Panc1 (cell line): ENCODE measurements around the gene NCKIPSD. TPM values are rescaled to one million over a fixed set of nuclear protein-coding genes. Genes with fewer than 3 reads are reported as not detected.

Experiments
- ATAC-seq: fragments of 200-7000 bp; cut with Tn5 transposase; 2 replicates; pipeline ENCODE4 v1.9.1; 2020; ENCODE audit warnings: mild to moderate bottlenecking, moderate library complexity
- BruUV-seq: library from RNA; stranded (reverse); fragments of 400-500 nt; replicated peaks from 2 replicates; lab custom pipeline; 2021; lab: Mats Ljungman, UMichigan
- CTCF ChIA-PET: fragments of 300-600 bp; sonication (Branson Sonifier 250); formaldehyde crosslinking; loops from one replicate; lab custom pipeline; 2022; ENCODE audit warnings: antibody characterized with exemption; lab: Charles Lee
- POLR2A ChIA-PET: fragments of 300-600 bp; sonication (Branson Sonifier 250); formaldehyde crosslinking; loops from one replicate; lab custom pipeline; 2022; ENCODE audit warnings: antibody characterized with exemption; lab: Charles Lee
- DNase-seq: peaks from one replicate; pipeline ENCODE4 v3.0.0-alpha.2; 2010; ENCODE audit warnings: low read depth, low spot score
- H3K27ac ChIP-seq: 2 replicates; pipeline ENCODE4 v1.5.1; 2011; ENCODE audit warnings: mild to moderate bottlenecking, low read length, inconsistent platforms
- H3K27me3 ChIP-seq: fragments of 200-500 bp; sonication (Bioruptor generic); 2 replicates; pipeline ENCODE4 v1.6.0; 2014; ENCODE audit warnings: low read length, inconsistent platforms; ENCODE audit not compliant: control insufficient read depth, insufficient read depth
- H3K36me3 ChIP-seq: fragments of 200-500 bp; sonication (Bioruptor generic); 2 replicates; pipeline ENCODE4 v1.5.1; 2014; ENCODE audit warnings: inconsistent platforms, mild to moderate bottlenecking, low read length, moderate library complexity; ENCODE audit not compliant: control insufficient read depth, insufficient read depth
- H3K4me1 ChIP-seq: 2 replicates; pipeline ENCODE4 v1.5.1; 2011; ENCODE audit warnings: inconsistent platforms, mild to moderate bottlenecking, low read length, moderate library complexity; ENCODE audit not compliant: control insufficient read depth, insufficient read depth
- H3K4me3 ChIP-seq, 2 experiments: 2 replicates each; pipeline ENCODE4 v1.5.1; 2011 to 2012; ENCODE audit warnings: low read depth in 2 of 2, low read length in 2 of 2, mild to moderate bottlenecking in 2 of 2, inconsistent platforms in 1 of 2, moderate library complexity in 1 of 2
- H3K9me3 ChIP-seq: fragments of 200-500 bp; sonication (Bioruptor generic); 2 replicates; pipeline ENCODE4 v1.5.1; 2014; ENCODE audit warnings: low read depth, mild to moderate bottlenecking, inconsistent platforms, low read length, moderate library complexity; ENCODE audit not compliant: control insufficient read depth, insufficient read depth
- POLR2AphosphoS5 ChIP-seq: IDR thresholded peaks from 2 replicates; pipeline ENCODE4 v1.6.1; 2012; ENCODE audit warnings: mild to moderate bottlenecking, low read depth, low read length, moderate library complexity
- SIN3A ChIP-seq: IDR thresholded peaks from 2 replicates; pipeline ENCODE4 v1.6.1; 2012; ENCODE audit warnings: low read depth, mild to moderate bottlenecking, low read length, moderate library complexity, borderline replicate concordance; ENCODE audit not compliant: insufficient read depth
- TCF7L2 ChIP-seq: IDR thresholded peaks from 2 replicates; pipeline ENCODE4 v1.6.1; 2011; ENCODE audit warnings: mild to moderate bottlenecking, low read depth, low read length, inconsistent platforms
- in situ Hi-C: cut with HindIII; loops from 2 replicates; pipeline ENCODE4 v1.10.0; 2016; ENCODE audit warnings: low sequenced_read_pairs, low pct_unique_long_range_greater_than_20kb
- intact Hi-C: fragments of 100-400 bp; cut with micrococcal nuclease; formaldehyde crosslinking; loops from one replicate; pipeline ENCODE4 v1.10.0; 2022; ENCODE audit not compliant: unreplicated experiment
- total RNA-seq: library from RNA; stranded (reverse); gene quantifications from one replicate; pipeline ENCODE4 v1.2.1, GENCODE V29; 2021; ENCODE audit not compliant: unreplicated experiment
- TF ChIP-seq, protein P1 (sequence below): fragments of 450-650 bp; IDR thresholded peaks from 2 replicates; pipeline ENCODE4 v1.5.1; 2017; ENCODE audit warnings: mild to moderate bottlenecking
- TF ChIP-seq, protein P2 (sequence below), 2 experiments: IDR thresholded peaks; 2 replicates each; pipeline ENCODE4 v1.6.1; 2011 to 2012; ENCODE audit warnings: low read depth in 2 of 2, control low read depth in 1 of 2, low read length in 1 of 2, mild to moderate bottlenecking in 1 of 2, moderate library complexity in 1 of 2; ENCODE audit not compliant: insufficient read depth in 1 of 2

The NCKIPSD gene
- total RNA-seq, 1 experiment from 2014 or later, result 26.8 TPM

DNA sequence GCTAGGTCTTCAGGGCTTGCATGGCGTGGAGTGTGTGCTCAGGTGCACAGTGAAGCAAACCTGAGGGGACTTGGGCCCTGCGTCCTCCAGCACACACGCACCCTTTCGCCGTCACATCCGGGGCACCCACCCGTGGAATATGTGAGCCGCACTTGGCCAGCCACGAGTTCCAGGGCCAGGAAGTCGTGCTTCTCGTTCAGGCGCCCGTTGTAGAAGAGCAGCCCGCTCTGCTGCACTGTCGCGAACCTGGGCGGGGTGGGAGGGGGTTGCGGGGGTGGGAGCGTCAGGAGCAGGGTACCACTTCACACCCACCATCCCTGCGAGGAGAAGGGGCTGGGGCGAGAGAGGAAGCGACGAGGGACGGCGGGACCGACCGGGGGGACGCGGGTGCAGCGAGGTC lies 30.1 kb downstream of the NCKIPSD start:
- TF ChIP-seq, protein P1, sequence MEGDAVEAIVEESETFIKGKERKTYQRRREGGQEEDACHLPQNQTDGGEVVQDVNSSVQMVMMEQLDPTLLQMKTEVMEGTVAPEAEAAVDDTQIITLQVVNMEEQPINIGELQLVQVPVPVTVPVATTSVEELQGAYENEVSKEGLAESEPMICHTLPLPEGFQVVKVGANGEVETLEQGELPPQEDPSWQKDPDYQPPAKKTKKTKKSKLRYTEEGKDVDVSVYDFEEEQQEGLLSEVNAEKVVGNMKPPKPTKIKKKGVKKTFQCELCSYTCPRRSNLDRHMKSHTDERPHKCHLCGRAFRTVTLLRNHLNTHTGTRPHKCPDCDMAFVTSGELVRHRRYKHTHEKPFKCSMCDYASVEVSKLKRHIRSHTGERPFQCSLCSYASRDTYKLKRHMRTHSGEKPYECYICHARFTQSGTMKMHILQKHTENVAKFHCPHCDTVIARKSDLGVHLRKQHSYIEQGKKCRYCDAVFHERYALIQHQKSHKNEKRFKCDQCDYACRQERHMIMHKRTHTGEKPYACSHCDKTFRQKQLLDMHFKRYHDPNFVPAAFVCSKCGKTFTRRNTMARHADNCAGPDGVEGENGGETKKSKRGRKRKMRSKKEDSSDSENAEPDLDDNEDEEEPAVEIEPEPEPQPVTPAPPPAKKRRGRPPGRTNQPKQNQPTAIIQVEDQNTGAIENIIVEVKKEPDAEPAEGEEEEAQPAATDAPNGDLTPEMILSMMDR, result no peak
- TF ChIP-seq POLR2AphosphoS5 (no peak), SIN3A (no peak), TCF7L2 (no peak)
- TF ChIP-seq, protein P2, sequence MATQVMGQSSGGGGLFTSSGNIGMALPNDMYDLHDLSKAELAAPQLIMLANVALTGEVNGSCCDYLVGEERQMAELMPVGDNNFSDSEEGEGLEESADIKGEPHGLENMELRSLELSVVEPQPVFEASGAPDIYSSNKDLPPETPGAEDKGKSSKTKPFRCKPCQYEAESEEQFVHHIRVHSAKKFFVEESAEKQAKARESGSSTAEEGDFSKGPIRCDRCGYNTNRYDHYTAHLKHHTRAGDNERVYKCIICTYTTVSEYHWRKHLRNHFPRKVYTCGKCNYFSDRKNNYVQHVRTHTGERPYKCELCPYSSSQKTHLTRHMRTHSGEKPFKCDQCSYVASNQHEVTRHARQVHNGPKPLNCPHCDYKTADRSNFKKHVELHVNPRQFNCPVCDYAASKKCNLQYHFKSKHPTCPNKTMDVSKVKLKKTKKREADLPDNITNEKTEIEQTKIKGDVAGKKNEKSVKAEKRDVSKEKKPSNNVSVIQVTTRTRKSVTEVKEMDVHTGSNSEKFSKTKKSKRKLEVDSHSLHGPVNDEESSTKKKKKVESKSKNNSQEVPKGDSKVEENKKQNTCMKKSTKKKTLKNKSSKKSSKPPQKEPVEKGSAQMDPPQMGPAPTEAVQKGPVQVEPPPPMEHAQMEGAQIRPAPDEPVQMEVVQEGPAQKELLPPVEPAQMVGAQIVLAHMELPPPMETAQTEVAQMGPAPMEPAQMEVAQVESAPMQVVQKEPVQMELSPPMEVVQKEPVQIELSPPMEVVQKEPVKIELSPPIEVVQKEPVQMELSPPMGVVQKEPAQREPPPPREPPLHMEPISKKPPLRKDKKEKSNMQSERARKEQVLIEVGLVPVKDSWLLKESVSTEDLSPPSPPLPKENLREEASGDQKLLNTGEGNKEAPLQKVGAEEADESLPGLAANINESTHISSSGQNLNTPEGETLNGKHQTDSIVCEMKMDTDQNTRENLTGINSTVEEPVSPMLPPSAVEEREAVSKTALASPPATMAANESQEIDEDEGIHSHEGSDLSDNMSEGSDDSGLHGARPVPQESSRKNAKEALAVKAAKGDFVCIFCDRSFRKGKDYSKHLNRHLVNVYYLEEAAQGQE (IDR thresholded peaks at IDR 0.05; ENCODE audit: insufficient read depth in 1 of 2, low read depth in 2 of 2, low read length in 1 of 2), result no peak
- ATAC-seq, result no peak
- no TSS peak for BruUV-seq

GRCh38 chr3:48655063-48655462 lies 30.7 kb downstream of the NCKIPSD start:
- in situ Hi-C loops (no loop called here), intact Hi-C loops (no loop called here)
- ChIA-PET POLR2A (no interaction called here), CTCF (no interaction called here)
- Histone ChIP-seq H3K27ac (no peak overlapping the region), H3K9me3 (no peaks in the 10 kb centered on the region), H3K36me3 (no peaks in the 10 kb centered on the region), H3K4me1 (no peaks in the 10 kb centered on the region), H3K27me3 (no peaks in the 10 kb centered on the region), H3K4me3 (no peak overlapping the region)
- ATAC-seq (no peak), DNase-seq (no peak)
- BruUV-seq, result no TSS peak
- TF ChIP-seq POLR2AphosphoS5, result no peak
- no peak for TF ChIP-seq TCF7L2
- TF ChIP-seq, protein P1, result no peak
- TF ChIP-seq, protein P2 (IDR thresholded peaks at IDR 0.05; ENCODE audit: insufficient read depth in 1 of 2, low read depth in 2 of 2, low read length in 1 of 2), result no peak

More for the DNA sequence above, 30.1 kb downstream of the NCKIPSD start:
- H3K36me3 ChIP-seq, result no peaks in the 10 kb centered on the region
- H3K9me3 ChIP-seq, result no peaks in the 10 kb centered on the region
- H3K27ac ChIP-seq, result no peak overlapping the region
- no peak for DNase-seq
- ChIA-PET POLR2A (no interaction called here), CTCF (no interaction called here)
- in situ Hi-C loops, result no loop called here
- H3K4me3 ChIP-seq, result no peak overlapping the region; a peak in 2 of 4 replicates
- intact Hi-C loops, result no loop called here
- no peaks in the 10 kb centered on the region for H3K4me1 ChIP-seq
- H3K27me3 ChIP-seq, result no peaks in the 10 kb centered on the region
